ENCODE data around the gene RNF130. TPM values are rescaled to one million over a fixed set of nuclear protein-coding genes. Genes with fewer than 3 reads are reported as not detected.

Gene RNF130
- total RNA-seq, 4 donors from 2014 or later: 55.0 to 121 (median 69.4) TPM

- intact Hi-C loops (cut with DNase I): no loop called here
- DNase-seq: no peak
- no peak for TF ChIP-seq POLR2A (IDR thresholded peaks at IDR 0.05)
- TF ChIP-seq, protein P1, sequence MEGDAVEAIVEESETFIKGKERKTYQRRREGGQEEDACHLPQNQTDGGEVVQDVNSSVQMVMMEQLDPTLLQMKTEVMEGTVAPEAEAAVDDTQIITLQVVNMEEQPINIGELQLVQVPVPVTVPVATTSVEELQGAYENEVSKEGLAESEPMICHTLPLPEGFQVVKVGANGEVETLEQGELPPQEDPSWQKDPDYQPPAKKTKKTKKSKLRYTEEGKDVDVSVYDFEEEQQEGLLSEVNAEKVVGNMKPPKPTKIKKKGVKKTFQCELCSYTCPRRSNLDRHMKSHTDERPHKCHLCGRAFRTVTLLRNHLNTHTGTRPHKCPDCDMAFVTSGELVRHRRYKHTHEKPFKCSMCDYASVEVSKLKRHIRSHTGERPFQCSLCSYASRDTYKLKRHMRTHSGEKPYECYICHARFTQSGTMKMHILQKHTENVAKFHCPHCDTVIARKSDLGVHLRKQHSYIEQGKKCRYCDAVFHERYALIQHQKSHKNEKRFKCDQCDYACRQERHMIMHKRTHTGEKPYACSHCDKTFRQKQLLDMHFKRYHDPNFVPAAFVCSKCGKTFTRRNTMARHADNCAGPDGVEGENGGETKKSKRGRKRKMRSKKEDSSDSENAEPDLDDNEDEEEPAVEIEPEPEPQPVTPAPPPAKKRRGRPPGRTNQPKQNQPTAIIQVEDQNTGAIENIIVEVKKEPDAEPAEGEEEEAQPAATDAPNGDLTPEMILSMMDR (IDR thresholded peaks at IDR 0.05): no peak
- Histone ChIP-seq H3K9me3 (no peaks in the 10 kb centered on the region), H3K4me3 (replicated peaks in 1 of 3) (no peak overlapping the region), H3K4me1 (no peaks in the 10 kb centered on the region), H3K27me3 (no peaks in the 10 kb centered on the region), H3K27ac (no peak overlapping the region), H3K36me3 (no peaks in the 10 kb centered on the region)
- WGBS, 2 donors: 85 to 88% methylated on average over 2 of the region's 2 CpGs
These were observed 115.9 kb downstream of the RNF130 start for GRCh38 chr5:179955630-179956029.

DNA sequence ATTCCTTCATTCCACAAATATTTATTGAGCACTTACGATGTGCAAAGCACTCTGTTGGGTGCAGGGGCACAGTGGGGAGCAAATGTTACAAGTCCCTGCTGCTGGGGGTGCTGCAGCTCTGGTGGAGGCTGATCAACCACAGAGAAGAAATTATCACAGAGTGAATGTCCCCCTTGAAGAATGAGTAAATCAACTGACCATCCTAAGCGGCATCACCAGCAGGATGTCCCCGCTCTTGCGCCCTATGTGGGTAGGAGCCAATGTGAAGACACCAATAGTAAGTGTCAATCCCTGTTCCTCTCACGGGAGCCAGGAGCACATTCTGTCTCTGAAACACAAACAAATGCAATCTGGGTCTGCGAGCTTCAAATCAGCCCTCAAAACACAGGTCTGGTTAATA, 116.5 kb downstream of the RNF130 start:
- TF ChIP-seq POLR2A (IDR thresholded peaks at IDR 0.05): no peak
- TF ChIP-seq, protein P1 (IDR thresholded peaks at IDR 0.05): no peak
- Histone ChIP-seq H3K4me1 (no peaks in the 10 kb centered on the region), H3K36me3 (no peaks in the 10 kb centered on the region), H3K27ac (no peak overlapping the region), H3K9me3 (no peaks in the 10 kb centered on the region), H3K27me3 (no peaks in the 10 kb centered on the region), H3K4me3 (replicated peaks in 1 of 3) (no peak overlapping the region)
- no peak for DNase-seq
- intact Hi-C loops (cut with DNase I): no loop called here
- 87 to 92% methylated on average over 6 of the region's 6 CpGs for WGBS, 2 donors

GRCh38 chr5:179954434-179954833, 117.1 kb downstream of the RNF130 start:
- no peak for DNase-seq
- H3K27ac ChIP-seq: no peak overlapping the region
- intact Hi-C loops (cut with DNase I): no loop called here
- H3K4me1 ChIP-seq: no peaks in the 10 kb centered on the region
- H3K9me3 ChIP-seq: no peaks in the 10 kb centered on the region
- 94 to 95% methylated on average over 6 of the region's 6 CpGs for whole genome bisulfite sequencing, 2 donors
- TF ChIP-seq POLR2A (IDR thresholded peaks at IDR 0.05): no peak
- TF ChIP-seq, protein P1 (IDR thresholded peaks at IDR 0.05): no peak
- no peak overlapping the region for H3K4me3 ChIP-seq (replicated peaks in 1 of 3)
- H3K27me3 ChIP-seq: no peaks in the 10 kb centered on the region
- no peaks in the 10 kb centered on the region for H3K36me3 ChIP-seq

GRCh38 chr5:179953987-179954386, 117.6 kb downstream of the RNF130 start:
- H3K9me3 ChIP-seq: no peaks in the 10 kb centered on the region
- DNase-seq: no peak
- intact Hi-C loops (cut with DNase I): no loop called here
- no peaks in the 10 kb centered on the region for H3K4me1 ChIP-seq
- H3K4me3 ChIP-seq (replicated peaks in 1 of 3): no peak overlapping the region
- WGBS, 2 donors: 86 to 92% methylated on average over 4 of the region's 4 CpGs
- no peak overlapping the region for H3K27ac ChIP-seq
- H3K36me3 ChIP-seq: no peaks in the 10 kb centered on the region
- TF ChIP-seq, protein P1 (IDR thresholded peaks at IDR 0.05): no peak
- no peak for TF ChIP-seq POLR2A (IDR thresholded peaks at IDR 0.05)
- no peaks in the 10 kb centered on the region for H3K27me3 ChIP-seq

DNA sequence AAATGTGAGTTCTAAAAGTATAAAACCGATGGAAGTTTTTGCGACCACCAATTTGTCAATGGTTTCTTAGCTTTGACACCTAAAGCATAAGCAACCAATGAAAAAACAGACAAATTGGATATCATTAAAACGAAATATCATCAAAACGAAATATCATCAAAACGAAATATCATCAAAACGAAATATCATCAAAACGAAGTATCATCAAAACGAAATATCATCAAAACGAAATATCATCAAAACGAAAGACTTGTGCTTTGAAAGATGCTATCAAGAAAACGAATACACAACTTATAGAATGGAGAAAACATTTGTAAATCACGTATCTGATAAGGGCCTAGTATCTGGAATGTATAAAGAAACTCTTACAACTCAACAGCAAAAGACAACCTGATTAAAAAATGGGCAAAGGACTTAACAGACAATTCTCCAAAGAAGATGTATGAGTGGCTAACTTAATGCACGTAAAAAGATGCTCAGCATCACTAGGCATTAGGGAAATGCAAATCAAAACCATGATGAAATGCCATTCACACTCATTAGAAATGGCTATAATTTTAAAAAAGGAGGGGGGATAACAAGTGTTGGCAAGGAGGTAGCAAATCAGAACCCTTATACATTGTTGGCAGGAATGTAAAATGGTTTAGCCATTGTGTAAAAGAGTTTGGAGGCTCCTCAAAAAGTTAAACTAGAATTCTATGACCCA, 134.4 kb downstream of the RNF130 start:
- no peaks in the 10 kb centered on the region for H3K9me3 ChIP-seq
- intact Hi-C loops (cut with DNase I): no loop called here
- TF ChIP-seq, protein P1 (IDR thresholded peaks at IDR 0.05): no peak
- TF ChIP-seq POLR2A (IDR thresholded peaks at IDR 0.05): no peak
- H3K4me3 ChIP-seq (replicated peaks in 1 of 3): no peak overlapping the region
- no peak overlapping the region for H3K27ac ChIP-seq
- no peaks in the 10 kb centered on the region for H3K4me1 ChIP-seq
- no peak for DNase-seq
- no peaks in the 10 kb centered on the region for H3K36me3 ChIP-seq
- WGBS, 2 donors: 92 to 96% methylated on average over 13 of the region's 13 CpGs
- H3K27me3 ChIP-seq: no peaks in the 10 kb centered on the region
